ENCODE measurements around the gene PLSCR3. TPM values are rescaled to one million over a fixed set of nuclear protein-coding genes. Genes with fewer than 3 reads are reported as not detected.

PLSCR3 gene
- total RNA-seq, 4 donors from 2014 or later, result 13.2 to 32.4 (median 18.4) TPM

DNA sequence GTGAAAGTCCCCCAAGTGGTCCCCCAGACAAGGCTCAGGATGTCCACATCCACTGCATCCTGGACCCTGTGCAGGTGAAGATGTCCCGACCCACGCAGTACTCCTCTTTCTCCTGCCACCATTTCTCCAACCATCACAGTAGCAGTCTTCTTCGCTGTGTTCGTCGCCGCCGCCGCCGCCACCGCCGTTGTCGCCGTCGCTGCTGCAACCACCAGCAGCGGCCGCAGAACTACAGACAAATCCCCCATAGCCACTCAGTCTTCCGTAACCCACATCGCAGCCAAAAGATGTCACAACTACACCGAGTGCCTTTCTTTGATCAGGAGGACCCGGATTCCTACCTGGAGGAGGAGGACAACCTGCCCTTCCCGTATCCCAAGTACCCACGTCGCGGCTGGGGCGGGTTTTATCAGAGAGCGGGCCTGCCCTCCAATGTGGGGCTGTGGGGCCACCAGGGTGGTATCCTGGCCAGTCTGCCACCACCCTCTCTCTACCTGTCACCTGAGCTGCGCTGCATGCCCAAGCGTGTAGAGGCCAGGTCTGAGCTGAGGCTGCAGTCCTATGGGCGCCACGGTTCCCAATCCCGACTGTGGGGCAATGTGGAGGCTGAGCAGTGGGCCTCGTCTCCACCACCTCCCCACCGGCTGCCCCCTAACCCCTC lies 32.0 kb upstream of the PLSCR3 start:
- TF ChIP-seq, protein P1, sequence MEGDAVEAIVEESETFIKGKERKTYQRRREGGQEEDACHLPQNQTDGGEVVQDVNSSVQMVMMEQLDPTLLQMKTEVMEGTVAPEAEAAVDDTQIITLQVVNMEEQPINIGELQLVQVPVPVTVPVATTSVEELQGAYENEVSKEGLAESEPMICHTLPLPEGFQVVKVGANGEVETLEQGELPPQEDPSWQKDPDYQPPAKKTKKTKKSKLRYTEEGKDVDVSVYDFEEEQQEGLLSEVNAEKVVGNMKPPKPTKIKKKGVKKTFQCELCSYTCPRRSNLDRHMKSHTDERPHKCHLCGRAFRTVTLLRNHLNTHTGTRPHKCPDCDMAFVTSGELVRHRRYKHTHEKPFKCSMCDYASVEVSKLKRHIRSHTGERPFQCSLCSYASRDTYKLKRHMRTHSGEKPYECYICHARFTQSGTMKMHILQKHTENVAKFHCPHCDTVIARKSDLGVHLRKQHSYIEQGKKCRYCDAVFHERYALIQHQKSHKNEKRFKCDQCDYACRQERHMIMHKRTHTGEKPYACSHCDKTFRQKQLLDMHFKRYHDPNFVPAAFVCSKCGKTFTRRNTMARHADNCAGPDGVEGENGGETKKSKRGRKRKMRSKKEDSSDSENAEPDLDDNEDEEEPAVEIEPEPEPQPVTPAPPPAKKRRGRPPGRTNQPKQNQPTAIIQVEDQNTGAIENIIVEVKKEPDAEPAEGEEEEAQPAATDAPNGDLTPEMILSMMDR (IDR thresholded peaks at IDR 0.05), result no peak
- TF ChIP-seq EP300 (IDR thresholded peaks at IDR 0.05; ENCODE audit: low read depth), result no peak
- no peak for TF ChIP-seq POLR2AphosphoS5 (IDR thresholded peaks at IDR 0.05)
- TF ChIP-seq POLR2A (IDR thresholded peaks at IDR 0.05), result no peak
- in situ Hi-C loops (cut with MboI; ENCODE audit: low pct_ligation_motif_present in 1 of 4, low pct_unique_long_range_greater_than_20kb in 1 of 4, low sequenced_read_pairs in 3 of 4), result no loop called here

DNA sequence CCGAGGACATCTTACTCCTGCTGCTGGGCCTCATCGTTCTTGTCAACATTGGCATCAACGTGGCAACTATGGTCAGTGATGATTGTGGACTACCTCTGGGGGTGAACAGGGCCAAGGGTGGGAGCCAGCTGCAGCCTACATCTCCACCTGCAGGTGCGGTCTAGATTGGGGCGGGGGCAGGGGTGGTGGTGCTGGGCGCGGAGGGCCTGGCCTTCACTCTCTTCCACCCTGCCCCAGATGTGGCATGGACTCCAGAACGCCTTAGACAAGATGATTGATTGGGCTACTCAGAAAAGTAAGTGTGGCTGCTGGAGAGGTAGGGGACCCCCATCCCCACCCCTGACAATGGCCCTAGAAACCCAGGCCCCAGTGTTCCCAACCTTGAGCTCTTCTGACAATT lies 31.4 kb upstream of the PLSCR3 start:
- DNase-seq, result no peak
- Histone ChIP-seq H3K27ac (no peak overlapping the region), H3K36me3 (no peaks in the 10 kb centered on the region), H3K9me3 (no peaks in the 10 kb centered on the region), H3K4me1 (no peaks in the 10 kb centered on the region), H3K27me3 (no peaks in the 10 kb centered on the region), H3K4me3 (no peak overlapping the region)
- in situ Hi-C loops (cut with MboI; ENCODE audit: low pct_ligation_motif_present in 1 of 4, low pct_unique_long_range_greater_than_20kb in 1 of 4, low sequenced_read_pairs in 3 of 4) (no loop called here), intact Hi-C loops (cut with DNase I; ENCODE audit: low total_unique reads) (no loop called here)
- TF ChIP-seq POLR2AphosphoS5 (IDR thresholded peaks at IDR 0.05), result no peak
- WGBS, 2 donors (ENCODE audit: low coverage in 1 of 2), result 85% methylated on average over 8 of the region's 8 CpGs; no CpG with 5 or more reads in 1 of the 2 donors

More for the DNA sequence above, 32.0 kb upstream of the PLSCR3 start:
- Histone ChIP-seq H3K4me1 (no peaks in the 10 kb centered on the region), H3K27me3 (no peaks in the 10 kb centered on the region), H3K36me3 (no peaks in the 10 kb centered on the region), H3K4me3 (no peak overlapping the region), H3K27ac (no peak overlapping the region), H3K9me3 (no peaks in the 10 kb centered on the region)
- 96 to 100% methylated on average over 2 to 28 of the region's 33 CpGs for WGBS, 2 donors (ENCODE audit: low coverage in 1 of 2)
- DNase-seq, result no peak
- intact Hi-C loops (cut with DNase I; ENCODE audit: low total_unique reads), result no loop called here

DNA sequence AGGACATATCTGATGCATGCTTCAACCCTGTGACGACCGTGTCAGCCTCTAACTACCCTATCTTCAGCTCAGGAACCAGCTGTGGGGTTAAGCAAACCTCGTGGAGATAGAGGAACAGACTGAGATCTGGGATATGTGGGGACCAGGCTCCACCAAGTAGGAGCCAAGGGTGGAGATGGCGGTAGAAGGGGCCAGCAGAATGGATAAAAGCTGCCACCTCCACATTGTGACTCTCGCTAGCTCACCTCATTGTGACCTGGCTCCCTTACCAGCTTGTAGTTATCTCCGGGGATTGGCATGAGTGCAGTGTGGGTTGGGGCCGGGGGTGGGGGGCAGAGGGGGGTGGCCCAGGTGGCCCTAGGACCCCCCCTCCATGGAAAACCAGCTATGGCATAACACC lies 31.0 kb upstream of the PLSCR3 start, which contains the start of gene SPEM2:
SPEM2 (plus strand) TSS at position 301 of the 400 bp plus-strand sequence; CDS start at position 374, 73 bp downstream.
- H3K27me3 ChIP-seq, result no peaks in the 10 kb centered on the region
- WGBS, 2 donors (ENCODE audit: low coverage in 1 of 2), result 80% methylated on average over 7 of the region's 7 CpGs; no CpG with 5 or more reads in 1 of the 2 donors
- H3K36me3 ChIP-seq, result no peaks in the 10 kb centered on the region
- intact Hi-C loops (cut with DNase I; ENCODE audit: low total_unique reads) (no loop called here), in situ Hi-C loops (cut with MboI; ENCODE audit: low pct_ligation_motif_present in 1 of 4, low pct_unique_long_range_greater_than_20kb in 1 of 4, low sequenced_read_pairs in 3 of 4) (no loop called here)
- no peak for DNase-seq
- H3K4me1 ChIP-seq, result no peaks in the 10 kb centered on the region
- no peak within 1 kb of the TSS for H3K4me3 ChIP-seq
- no peak within 1 kb of the TSS for H3K27ac ChIP-seq
- TF ChIP-seq POLR2AphosphoS5 (IDR thresholded peaks at IDR 0.05), result no peak
- TF ChIP-seq EP300 (IDR thresholded peaks at IDR 0.05; ENCODE audit: low read depth), result no peak
- no peak for TF ChIP-seq POLR2A (IDR thresholded peaks at IDR 0.05)
- TF ChIP-seq, protein P1 (IDR thresholded peaks at IDR 0.05), result no peak
- H3K9me3 ChIP-seq, result no peaks in the 10 kb centered on the region

DNA sequence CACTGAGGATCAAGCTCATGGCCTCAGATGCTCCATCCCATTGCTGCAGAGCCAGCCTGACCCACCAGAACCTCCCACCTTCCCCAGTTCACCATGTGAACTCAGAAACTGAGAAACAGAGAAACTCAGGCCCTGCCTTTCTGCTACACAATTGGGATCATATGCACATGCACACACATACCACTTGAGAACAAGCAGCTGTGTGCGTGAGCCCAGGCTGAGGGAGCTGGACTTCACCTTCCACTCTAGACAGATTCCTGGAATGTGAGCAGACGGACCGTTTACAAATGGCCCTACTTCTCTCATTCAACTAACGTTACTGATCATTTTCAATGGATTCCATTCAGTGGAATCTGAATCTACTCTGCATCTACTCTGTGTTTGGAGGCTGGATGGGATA lies 29.4 kb upstream of the PLSCR3 start:
- Histone ChIP-seq H3K27me3 (no peaks in the 10 kb centered on the region), H3K9me3 (no peaks in the 10 kb centered on the region), H3K4me1 (no peaks in the 10 kb centered on the region), H3K36me3 (no peaks in the 10 kb centered on the region), H3K27ac (no peak overlapping the region), H3K4me3 (no peak overlapping the region)
- in situ Hi-C loops (cut with MboI; ENCODE audit: low pct_ligation_motif_present in 1 of 4, low pct_unique_long_range_greater_than_20kb in 1 of 4, low sequenced_read_pairs in 3 of 4), result no loop called here
- TF ChIP-seq POLR2A (IDR thresholded peaks at IDR 0.05) (no peak), POLR2AphosphoS5 (IDR thresholded peaks at IDR 0.05) (no peak), EP300 (IDR thresholded peaks at IDR 0.05; ENCODE audit: low read depth) (no peak)
- TF ChIP-seq, protein P1 (IDR thresholded peaks at IDR 0.05), result no peak
- WGBS, 2 donors (ENCODE audit: low coverage in 1 of 2), result 46 to 71% methylated on average over 3 to 4 of the region's 4 CpGs
- intact Hi-C loops (cut with DNase I; ENCODE audit: low total_unique reads), result no loop called here
- DNase-seq, result no peak
